Esophagus muscularis mucosa (tissue), 4 donors: Measurements from ENCODE around the gene PIBF1.

Source experiments
- EP300 ChIP-seq: sonication (generic); formaldehyde crosslinking; IDR thresholded peaks from one replicate; pipeline ENCODE4 v1.6.1; 2017; ENCODE audit warnings: antibody characterized with exemption
- POLR2A ChIP-seq: fragments of 450-650 bp; IDR thresholded peaks from one replicate; pipeline ENCODE4 v1.6.1; 2017; ENCODE audit warnings: antibody characterized with exemption, moderate library complexity, mild to moderate bottlenecking, low read depth
- TF ChIP-seq, protein P1 (sequence below), 3 experiments: fragments of 200-600 bp in 2 of 3; fragments of 450-650 bp in 1 of 3; sonication (generic) in 2 of 3; IDR thresholded peaks; one replicate each; pipeline ENCODE4 v1.5.1; 2017 to 2019; ENCODE audit warnings: antibody characterized with exemption in 3 of 3, mild to moderate bottlenecking in 2 of 3, moderate library complexity in 1 of 3

DNA sequence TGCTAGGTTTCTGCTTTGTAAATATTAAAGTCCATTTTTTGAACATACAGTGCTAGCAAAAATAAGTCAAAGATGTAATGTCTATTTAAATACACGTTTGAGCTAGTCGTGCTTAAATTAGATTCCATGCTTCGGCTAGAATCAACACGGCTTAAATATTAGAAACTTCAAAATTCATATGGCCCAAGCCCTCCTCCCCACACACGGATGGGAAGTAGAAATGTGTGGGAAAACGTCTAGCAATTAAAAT, 276.1 kb downstream of the PIBF1 start:
- TF ChIP-seq, protein P1, sequence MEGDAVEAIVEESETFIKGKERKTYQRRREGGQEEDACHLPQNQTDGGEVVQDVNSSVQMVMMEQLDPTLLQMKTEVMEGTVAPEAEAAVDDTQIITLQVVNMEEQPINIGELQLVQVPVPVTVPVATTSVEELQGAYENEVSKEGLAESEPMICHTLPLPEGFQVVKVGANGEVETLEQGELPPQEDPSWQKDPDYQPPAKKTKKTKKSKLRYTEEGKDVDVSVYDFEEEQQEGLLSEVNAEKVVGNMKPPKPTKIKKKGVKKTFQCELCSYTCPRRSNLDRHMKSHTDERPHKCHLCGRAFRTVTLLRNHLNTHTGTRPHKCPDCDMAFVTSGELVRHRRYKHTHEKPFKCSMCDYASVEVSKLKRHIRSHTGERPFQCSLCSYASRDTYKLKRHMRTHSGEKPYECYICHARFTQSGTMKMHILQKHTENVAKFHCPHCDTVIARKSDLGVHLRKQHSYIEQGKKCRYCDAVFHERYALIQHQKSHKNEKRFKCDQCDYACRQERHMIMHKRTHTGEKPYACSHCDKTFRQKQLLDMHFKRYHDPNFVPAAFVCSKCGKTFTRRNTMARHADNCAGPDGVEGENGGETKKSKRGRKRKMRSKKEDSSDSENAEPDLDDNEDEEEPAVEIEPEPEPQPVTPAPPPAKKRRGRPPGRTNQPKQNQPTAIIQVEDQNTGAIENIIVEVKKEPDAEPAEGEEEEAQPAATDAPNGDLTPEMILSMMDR (IDR thresholded peaks at IDR 0.05) = no peak
- TF ChIP-seq EP300 (no peak), POLR2A (no peak)
